ENCODE results near the gene SMARCE1. TPM values are rescaled to one million over a fixed set of nuclear protein-coding genes. Genes with fewer than 3 reads are reported as not detected.

The SMARCE1 gene
- total RNA-seq, 1 experiment from 2014 or later = 57.9 TPM

- no peak for TF ChIP-seq CTCF (conservative IDR thresholded peaks at IDR 0.05; ENCODE audit: low read depth, low read length)
- TF ChIP-seq EZH2 (IDR thresholded peaks at IDR 0.05; ENCODE audit: low read length, unreplicated experiment) = no peak
- no peak for TF ChIP-seq EZH2phosphoT487 (IDR thresholded peaks at IDR 0.05; ENCODE audit: borderline replicate concordance, low read length)
- BruUV-seq (replicated peaks) = TSS peak; percentile 79
- POLR2A ChIA-PET (ENCODE audit: unreplicated experiment) = no interaction called here
These were observed 858 bp upstream of the SMARCE1 start for GRCh38 chr17:40648384-40648968.

DNA sequence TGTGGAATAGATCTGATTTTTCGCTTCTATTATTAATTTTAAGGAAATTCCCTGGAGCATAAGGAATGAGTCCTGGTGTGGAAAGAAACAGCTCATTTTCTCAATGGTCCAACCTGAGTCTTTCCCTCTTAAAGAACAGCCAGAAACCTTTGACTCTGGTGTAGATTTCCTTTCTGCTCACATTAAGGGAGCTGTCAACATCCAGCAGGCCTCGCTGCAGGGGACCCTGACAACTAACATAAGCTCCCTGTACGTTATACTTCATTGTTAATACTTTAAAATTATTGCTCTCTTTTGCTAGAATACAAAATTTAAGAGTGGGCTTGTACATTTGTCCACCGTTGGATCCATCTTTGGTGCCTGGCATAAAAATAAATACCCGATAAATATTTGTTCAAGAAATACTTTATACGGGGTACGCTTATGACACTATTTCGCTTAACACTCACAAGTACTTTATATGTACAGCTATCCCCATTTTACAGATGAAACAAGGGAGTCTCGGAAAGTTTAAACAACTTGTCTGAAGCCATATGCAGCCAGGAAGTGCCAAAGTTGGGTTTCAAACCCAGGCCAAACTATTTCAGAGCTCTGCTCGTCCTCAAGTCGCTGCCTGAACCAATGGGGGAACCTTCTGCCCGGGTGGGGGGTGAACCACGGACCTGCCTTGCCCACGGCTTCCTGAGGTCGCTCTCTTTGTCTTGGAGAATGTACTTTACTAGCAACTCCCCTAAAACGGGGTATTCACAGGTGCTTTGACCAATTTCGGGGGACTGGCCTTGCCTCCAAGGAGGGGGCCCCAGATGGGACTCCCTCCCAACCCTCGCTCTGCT, 611 bp downstream of the SMARCE1 start:
- ChIA-PET POLR2A (ENCODE audit: unreplicated experiment) (interaction anchor here (0.7 to 0.8 kb wide), 2 partner anchors 22 to 523 kb away, joined by 4 to 5 read pairs; no protein-coding TSS in a partner anchor), CTCF (no interaction called here)
- peak overlapping the region; percentile 87 for H3K4me2 ChIP-seq (ENCODE audit: low read length)
- intact Hi-C loops (cut with micrococcal nuclease) = no loop called here
- TSS peak; percentile 66 for BruUV-seq (replicated peaks)
- no peaks in the 10 kb centered on the region for H3K9me2 ChIP-seq (replicated peaks; ENCODE audit: low read length)
- peaks cover 24% of the 10 kb centered on the region for H3K36me3 ChIP-seq (ENCODE audit: low read depth, low read length)
- peak overlapping the region; percentile 79 for H3K4me3 ChIP-seq (ENCODE audit: low read length)
- peak overlapping the region; percentile 91 for H2AFZ ChIP-seq (ENCODE audit: low read length)
- H3K4me1 ChIP-seq (ENCODE audit: insufficient read depth, low read length) = peaks cover 15% of the 10 kb centered on the region
- peak; percentile 10 for DNase-seq
- H3K27ac ChIP-seq (ENCODE audit: low read length) = peak overlapping the region; percentile 70
- ATAC-seq = peak; percentile 44
- H3K79me2 ChIP-seq (ENCODE audit: low read length) = peaks cover 43% of the 10 kb centered on the region
- no peaks in the 10 kb centered on the region for H3K27me3 ChIP-seq (ENCODE audit: low read length)
- peak overlapping the region; percentile 97 for H3K9ac ChIP-seq (ENCODE audit: low read length)
- H4K20me1 ChIP-seq (ENCODE audit: low read length) = no peaks in the 10 kb centered on the region
- TF ChIP-seq EZH2 (IDR thresholded peaks at IDR 0.05; ENCODE audit: low read length, unreplicated experiment) (no peak), CTCF (conservative IDR thresholded peaks at IDR 0.05; ENCODE audit: low read depth, low read length) (no peak), EZH2phosphoT487 (IDR thresholded peaks at IDR 0.05; ENCODE audit: borderline replicate concordance, low read length) (no peak)
- no peaks in the 10 kb centered on the region for H3K9me3 ChIP-seq (ENCODE audit: low read length)
- no peaks in the 10 kb centered on the region for H3F3A ChIP-seq (ENCODE audit: low read length, unreplicated experiment)

More at GRCh38 chr17:40648384-40648968, 858 bp upstream of the SMARCE1 start:
- Histone ChIP-seq H3K4me2 (ENCODE audit: low read length) (peak overlapping the region; percentile 87), H3K9ac (ENCODE audit: low read length) (peak overlapping the region; percentile 97), H3K79me2 (ENCODE audit: low read length) (peaks cover 43% of the 10 kb centered on the region), H2AFZ (ENCODE audit: low read length) (peak overlapping the region; percentile 91), H3K4me1 (ENCODE audit: insufficient read depth, low read length) (peaks cover 15% of the 10 kb centered on the region), H3F3A (ENCODE audit: low read length, unreplicated experiment) (no peaks in the 10 kb centered on the region), H3K9me3 (ENCODE audit: low read length) (no peaks in the 10 kb centered on the region), H4K20me1 (ENCODE audit: low read length) (no peaks in the 10 kb centered on the region), H3K27me3 (ENCODE audit: low read length) (no peaks in the 10 kb centered on the region), H3K36me3 (ENCODE audit: low read depth, low read length) (peaks cover 14% of the 10 kb centered on the region; the same call in 1 of the 2 replicates), H3K4me3 (ENCODE audit: low read length) (peak overlapping the region; percentile 79), H3K9me2 (replicated peaks; ENCODE audit: low read length) (no peaks in the 10 kb centered on the region), H3K27ac (ENCODE audit: low read length) (peak overlapping the region; percentile 70)
- CTCF ChIA-PET = no interaction called here
- ATAC-seq (peak; percentile 52), DNase-seq (no peak)
- intact Hi-C loops (cut with micrococcal nuclease) = no loop called here
